OCI-LY1 (cell line): Measurements from ENCODE around the gene PDE4C.

Source experiments
- EZH2 ChIP-seq: fragments of 200-600 bp; sonication (generic), shearing (Covaris generic); IDR thresholded peaks from 2 replicates; pipeline ENCODE4 v1.8.0; 2017; ENCODE audit warnings: borderline replicate concordance, mixed run types, mild to moderate bottlenecking, antibody characterized with exemption, low read length, moderate library complexity, mixed read lengths
- TF ChIP-seq, protein P1 (sequence below): fragments of 200-600 bp; sonication (generic), shearing (Covaris generic); IDR thresholded peaks from 2 replicates; pipeline ENCODE4 v1.5.1; 2017; ENCODE audit warnings: mild to moderate bottlenecking, antibody characterized with exemption, low read length, moderate library complexity, mixed read lengths

DNA sequence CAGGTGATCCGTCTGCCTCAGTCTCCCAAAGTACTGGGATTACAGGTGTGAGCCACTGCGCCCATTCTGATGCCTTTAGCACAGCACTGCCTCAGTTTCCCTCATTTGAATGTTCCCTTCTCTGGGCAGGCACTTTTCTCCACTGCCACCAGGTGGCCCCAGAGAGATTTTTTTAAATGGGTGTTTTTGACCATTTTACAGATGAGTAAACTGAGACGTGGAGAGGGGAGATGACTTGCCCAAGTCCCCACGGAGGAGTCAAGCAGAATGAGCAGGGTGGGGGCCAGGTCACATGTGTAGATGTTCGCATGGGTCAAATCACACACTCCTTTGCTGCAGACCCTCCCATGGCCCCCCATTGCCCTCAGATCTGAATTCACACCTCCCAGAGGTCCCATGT is 3.2 kb upstream of the PDE4C start:
- TF ChIP-seq, protein P1, sequence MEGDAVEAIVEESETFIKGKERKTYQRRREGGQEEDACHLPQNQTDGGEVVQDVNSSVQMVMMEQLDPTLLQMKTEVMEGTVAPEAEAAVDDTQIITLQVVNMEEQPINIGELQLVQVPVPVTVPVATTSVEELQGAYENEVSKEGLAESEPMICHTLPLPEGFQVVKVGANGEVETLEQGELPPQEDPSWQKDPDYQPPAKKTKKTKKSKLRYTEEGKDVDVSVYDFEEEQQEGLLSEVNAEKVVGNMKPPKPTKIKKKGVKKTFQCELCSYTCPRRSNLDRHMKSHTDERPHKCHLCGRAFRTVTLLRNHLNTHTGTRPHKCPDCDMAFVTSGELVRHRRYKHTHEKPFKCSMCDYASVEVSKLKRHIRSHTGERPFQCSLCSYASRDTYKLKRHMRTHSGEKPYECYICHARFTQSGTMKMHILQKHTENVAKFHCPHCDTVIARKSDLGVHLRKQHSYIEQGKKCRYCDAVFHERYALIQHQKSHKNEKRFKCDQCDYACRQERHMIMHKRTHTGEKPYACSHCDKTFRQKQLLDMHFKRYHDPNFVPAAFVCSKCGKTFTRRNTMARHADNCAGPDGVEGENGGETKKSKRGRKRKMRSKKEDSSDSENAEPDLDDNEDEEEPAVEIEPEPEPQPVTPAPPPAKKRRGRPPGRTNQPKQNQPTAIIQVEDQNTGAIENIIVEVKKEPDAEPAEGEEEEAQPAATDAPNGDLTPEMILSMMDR: peak; percentile 74
- TF ChIP-seq EZH2: no peak
